Neural progenitor cell (in vitro differentiated cells): ENCODE data around the gene ARHGAP15.

Experiments used
- CTCF ChIP-seq: fragments of 200-600 bp; sonication (generic); IDR thresholded peaks from 2 replicates; pipeline ENCODE4 v1.5.1; 2017; ENCODE audit warnings: antibody characterized with exemption, mild to moderate bottlenecking
- EZH2 ChIP-seq: fragments of 200-600 bp; sonication (generic); IDR thresholded peaks from 2 replicates; pipeline ENCODE4 v1.6.1; 2017; ENCODE audit warnings: antibody characterized with exemption, mild to moderate bottlenecking, moderate library complexity

GRCh38 chr2:143690235-143690634 lies 561.0 kb downstream of the ARHGAP15 start:
- no peak for TF ChIP-seq CTCF
- no peak for TF ChIP-seq EZH2
